Uterus (tissue), 2 donors: ENCODE results near the gene CCDC107.

Experiments
- POLR2A ChIP-seq, 2 donors: fragments of 450-650 bp; IDR thresholded peaks; one replicate each; pipeline ENCODE4 v1.6.1; 2016; ENCODE audit warnings: antibody characterized with exemption in 2 of 2, mild to moderate bottlenecking in 1 of 2, moderate library complexity in 1 of 2
- TF ChIP-seq, protein P1 (sequence below), 4 experiments: fragments of 200-600 bp in 2 of 4; fragments of 450-650 bp in 2 of 4; sonication (generic) in 2 of 4; IDR thresholded peaks; one replicate each; pipeline ENCODE4 v1.5.1; 2016 to 2019; ENCODE audit warnings: antibody characterized with exemption in 4 of 4, mild to moderate bottlenecking in 2 of 4, moderate library complexity in 1 of 4

GRCh38 chr9:35666549-35666948, 8.5 kb downstream of the CCDC107 start:
- TF ChIP-seq, protein P1, sequence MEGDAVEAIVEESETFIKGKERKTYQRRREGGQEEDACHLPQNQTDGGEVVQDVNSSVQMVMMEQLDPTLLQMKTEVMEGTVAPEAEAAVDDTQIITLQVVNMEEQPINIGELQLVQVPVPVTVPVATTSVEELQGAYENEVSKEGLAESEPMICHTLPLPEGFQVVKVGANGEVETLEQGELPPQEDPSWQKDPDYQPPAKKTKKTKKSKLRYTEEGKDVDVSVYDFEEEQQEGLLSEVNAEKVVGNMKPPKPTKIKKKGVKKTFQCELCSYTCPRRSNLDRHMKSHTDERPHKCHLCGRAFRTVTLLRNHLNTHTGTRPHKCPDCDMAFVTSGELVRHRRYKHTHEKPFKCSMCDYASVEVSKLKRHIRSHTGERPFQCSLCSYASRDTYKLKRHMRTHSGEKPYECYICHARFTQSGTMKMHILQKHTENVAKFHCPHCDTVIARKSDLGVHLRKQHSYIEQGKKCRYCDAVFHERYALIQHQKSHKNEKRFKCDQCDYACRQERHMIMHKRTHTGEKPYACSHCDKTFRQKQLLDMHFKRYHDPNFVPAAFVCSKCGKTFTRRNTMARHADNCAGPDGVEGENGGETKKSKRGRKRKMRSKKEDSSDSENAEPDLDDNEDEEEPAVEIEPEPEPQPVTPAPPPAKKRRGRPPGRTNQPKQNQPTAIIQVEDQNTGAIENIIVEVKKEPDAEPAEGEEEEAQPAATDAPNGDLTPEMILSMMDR (IDR thresholded peaks at IDR 0.05) = no peak
- TF ChIP-seq POLR2A (IDR thresholded peaks at IDR 0.05) = no peak
